Measurements from ENCODE around the gene PRXL2C. TPM values are rescaled to one million over a fixed set of nuclear protein-coding genes. Genes with fewer than 3 reads are reported as not detected.

PRXL2C gene
- total and polyA plus RNA-seq, 9 of the 15 experiments (the other 6 are each of a cell fraction or from before 2014, with no cell fraction given): 3.6 to 15.3 (median 10.6) TPM

DNA sequence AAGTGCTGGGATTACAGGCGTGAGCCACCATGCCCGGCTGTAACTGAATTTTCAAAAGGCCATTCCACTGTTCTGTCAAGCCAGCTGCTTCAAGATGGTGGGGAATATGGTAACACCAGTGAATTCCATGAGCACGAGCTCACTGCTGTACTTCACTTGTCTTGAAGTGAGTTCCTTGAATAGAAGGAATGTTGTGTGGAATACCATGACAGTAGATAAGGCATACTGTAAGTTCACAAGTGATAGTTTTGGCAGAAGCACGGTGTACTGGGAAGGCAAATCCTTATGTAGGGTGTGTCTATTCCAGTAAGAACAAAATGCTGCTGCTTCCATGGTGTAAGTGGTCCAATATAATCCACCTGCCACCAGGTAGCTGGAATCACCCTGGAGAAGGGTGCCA, 6.6 kb upstream of the PRXL2C start (continued):
- TF ChIP-seq, protein P1, sequence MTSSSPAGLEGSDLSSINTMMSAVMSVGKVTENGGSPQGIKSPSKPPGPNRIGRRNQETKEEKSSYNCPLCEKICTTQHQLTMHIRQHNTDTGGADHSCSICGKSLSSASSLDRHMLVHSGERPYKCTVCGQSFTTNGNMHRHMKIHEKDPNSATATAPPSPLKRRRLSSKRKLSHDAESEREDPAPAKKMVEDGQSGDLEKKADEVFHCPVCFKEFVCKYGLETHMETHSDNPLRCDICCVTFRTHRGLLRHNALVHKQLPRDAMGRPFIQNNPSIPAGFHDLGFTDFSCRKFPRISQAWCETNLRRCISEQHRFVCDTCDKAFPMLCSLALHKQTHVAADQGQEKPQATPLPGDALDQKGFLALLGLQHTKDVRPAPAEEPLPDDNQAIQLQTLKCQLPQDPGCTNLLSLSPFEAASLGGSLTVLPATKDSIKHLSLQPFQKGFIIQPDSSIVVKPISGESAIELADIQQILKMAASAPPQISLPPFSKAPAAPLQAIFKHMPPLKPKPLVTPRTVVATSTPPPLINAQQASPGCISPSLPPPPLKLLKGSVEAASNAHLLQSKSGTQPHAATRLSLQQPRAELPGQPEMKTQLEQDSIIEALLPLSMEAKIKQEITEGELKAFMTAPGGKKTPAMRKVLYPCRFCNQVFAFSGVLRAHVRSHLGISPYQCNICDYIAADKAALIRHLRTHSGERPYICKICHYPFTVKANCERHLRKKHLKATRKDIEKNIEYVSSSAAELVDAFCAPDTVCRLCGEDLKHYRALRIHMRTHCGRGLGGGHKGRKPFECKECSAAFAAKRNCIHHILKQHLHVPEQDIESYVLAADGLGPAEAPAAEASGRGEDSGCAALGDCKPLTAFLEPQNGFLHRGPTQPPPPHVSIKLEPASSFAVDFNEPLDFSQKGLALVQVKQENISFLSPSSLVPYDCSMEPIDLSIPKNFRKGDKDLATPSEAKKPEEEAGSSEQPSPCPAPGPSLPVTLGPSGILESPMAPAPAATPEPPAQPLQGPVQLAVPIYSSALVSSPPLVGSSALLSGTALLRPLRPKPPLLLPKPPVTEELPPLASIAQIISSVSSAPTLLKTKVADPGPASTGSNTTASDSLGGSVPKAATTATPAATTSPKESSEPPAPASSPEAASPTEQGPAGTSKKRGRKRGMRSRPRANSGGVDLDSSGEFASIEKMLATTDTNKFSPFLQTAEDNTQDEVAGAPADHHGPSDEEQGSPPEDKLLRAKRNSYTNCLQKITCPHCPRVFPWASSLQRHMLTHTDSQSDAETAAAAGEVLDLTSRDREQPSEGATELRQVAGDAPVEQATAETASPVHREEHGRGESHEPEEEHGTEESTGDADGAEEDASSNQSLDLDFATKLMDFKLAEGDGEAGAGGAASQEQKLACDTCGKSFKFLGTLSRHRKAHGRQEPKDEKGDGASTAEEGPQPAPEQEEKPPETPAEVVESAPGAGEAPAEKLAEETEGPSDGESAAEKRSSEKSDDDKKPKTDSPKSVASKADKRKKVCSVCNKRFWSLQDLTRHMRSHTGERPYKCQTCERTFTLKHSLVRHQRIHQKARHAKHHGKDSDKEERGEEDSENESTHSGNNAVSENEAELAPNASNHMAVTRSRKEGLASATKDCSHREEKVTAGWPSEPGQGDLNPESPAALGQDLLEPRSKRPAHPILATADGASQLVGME (CRISPR knock-in tag; IDR thresholded peaks at IDR 0.05): no peak
- TF ChIP-seq BRF1 (IDR thresholded peaks at IDR 0.05; ENCODE audit: borderline replicate concordance, extremely low read depth, insufficient read length) (no peak), CBX3 (IDR thresholded peaks at IDR 0.05; ENCODE audit: borderline replicate concordance in 1 of 2, low read length in 2 of 2) (no peak), ZNF143 (CRISPR knock-in tag; IDR thresholded peaks at IDR 0.05) (no peak), SREBF1 (IDR thresholded peaks at IDR 0.05; ENCODE audit: borderline replicate concordance, low read depth, low read length) (no peak), KLF1 (tag; IDR thresholded peaks at IDR 0.05) (no peak), ASH1L (IDR thresholded peaks at IDR 0.05; ENCODE audit: borderline replicate concordance, low read depth, partially characterized antibody) (no peak)
- TF ChIP-seq, protein P2, sequence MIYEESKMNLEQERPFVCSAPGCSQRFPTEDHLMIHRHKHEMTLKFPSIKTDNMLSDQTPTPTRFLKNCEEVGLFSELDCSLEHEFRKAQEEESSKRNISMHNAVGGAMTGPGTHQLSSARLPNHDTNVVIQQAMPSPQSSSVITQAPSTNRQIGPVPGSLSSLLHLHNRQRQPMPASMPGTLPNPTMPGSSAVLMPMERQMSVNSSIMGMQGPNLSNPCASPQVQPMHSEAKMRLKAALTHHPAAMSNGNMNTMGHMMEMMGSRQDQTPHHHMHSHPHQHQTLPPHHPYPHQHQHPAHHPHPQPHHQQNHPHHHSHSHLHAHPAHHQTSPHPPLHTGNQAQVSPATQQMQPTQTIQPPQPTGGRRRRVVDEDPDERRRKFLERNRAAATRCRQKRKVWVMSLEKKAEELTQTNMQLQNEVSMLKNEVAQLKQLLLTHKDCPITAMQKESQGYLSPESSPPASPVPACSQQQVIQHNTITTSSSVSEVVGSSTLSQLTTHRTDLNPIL (CRISPR knock-in tag; IDR thresholded peaks at IDR 0.05): no peak
- TF ChIP-seq, protein P3, sequence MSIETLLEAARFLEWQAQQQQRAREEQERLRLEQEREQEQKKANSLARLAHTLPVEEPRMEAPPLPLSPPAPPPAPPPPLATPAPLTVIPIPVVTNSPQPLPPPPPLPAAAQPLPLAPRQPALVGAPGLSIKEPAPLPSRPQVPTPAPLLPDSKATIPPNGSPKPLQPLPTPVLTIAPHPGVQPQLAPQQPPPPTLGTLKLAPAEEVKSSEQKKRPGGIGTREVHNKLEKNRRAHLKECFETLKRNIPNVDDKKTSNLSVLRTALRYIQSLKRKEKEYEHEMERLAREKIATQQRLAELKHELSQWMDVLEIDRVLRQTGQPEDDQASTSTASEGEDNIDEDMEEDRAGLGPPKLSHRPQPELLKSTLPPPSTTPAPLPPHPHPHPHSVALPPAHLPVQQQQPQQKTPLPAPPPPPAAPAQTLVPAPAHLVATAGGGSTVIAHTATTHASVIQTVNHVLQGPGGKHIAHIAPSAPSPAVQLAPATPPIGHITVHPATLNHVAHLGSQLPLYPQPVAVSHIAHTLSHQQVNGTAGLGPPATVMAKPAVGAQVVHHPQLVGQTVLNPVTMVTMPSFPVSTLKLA (conservative IDR thresholded peaks at IDR 0.05): no peak
- TF ChIP-seq, protein P4, sequence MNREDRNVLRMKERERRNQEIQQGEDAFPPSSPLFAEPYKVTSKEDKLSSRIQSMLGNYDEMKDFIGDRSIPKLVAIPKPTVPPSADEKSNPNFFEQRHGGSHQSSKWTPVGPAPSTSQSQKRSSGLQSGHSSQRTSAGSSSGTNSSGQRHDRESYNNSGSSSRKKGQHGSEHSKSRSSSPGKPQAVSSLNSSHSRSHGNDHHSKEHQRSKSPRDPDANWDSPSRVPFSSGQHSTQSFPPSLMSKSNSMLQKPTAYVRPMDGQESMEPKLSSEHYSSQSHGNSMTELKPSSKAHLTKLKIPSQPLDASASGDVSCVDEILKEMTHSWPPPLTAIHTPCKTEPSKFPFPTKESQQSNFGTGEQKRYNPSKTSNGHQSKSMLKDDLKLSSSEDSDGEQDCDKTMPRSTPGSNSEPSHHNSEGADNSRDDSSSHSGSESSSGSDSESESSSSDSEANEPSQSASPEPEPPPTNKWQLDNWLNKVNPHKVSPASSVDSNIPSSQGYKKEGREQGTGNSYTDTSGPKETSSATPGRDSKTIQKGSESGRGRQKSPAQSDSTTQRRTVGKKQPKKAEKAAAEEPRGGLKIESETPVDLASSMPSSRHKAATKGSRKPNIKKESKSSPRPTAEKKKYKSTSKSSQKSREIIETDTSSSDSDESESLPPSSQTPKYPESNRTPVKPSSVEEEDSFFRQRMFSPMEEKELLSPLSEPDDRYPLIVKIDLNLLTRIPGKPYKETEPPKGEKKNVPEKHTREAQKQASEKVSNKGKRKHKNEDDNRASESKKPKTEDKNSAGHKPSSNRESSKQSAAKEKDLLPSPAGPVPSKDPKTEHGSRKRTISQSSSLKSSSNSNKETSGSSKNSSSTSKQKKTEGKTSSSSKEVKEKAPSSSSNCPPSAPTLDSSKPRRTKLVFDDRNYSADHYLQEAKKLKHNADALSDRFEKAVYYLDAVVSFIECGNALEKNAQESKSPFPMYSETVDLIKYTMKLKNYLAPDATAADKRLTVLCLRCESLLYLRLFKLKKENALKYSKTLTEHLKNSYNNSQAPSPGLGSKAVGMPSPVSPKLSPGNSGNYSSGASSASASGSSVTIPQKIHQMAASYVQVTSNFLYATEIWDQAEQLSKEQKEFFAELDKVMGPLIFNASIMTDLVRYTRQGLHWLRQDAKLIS (CRISPR knock-in tag; IDR thresholded peaks at IDR 0.05): no peak
